Vagina (tissue), 2 donors: ENCODE measurements around the gene ASTN2. TPM values are rescaled to one million over a fixed set of nuclear protein-coding genes. Genes with fewer than 3 reads are reported as not detected.

Experiments
- DNase-seq, 2 donors: peaks; one replicate each; pipeline ENCODE4 v3.0.0-alpha.2; 2017; ENCODE audit errors: extremely low spot score in 2 of 2
- H3K27ac ChIP-seq: fragments of 200-600 bp; sonication (generic); one replicate; pipeline ENCODE4 v1.5.1; 2019
- H3K27me3 ChIP-seq: fragments of 200-600 bp; sonication (generic); one replicate; pipeline ENCODE4 v1.5.1; 2019
- H3K36me3 ChIP-seq, 2 donors: fragments of 200-600 bp; sonication (generic); one replicate each; pipeline ENCODE4 v1.5.1; 2017 to 2019
- H3K4me1 ChIP-seq: fragments of 200-600 bp; sonication (generic); one replicate; pipeline ENCODE4 v1.5.1; 2019
- H3K4me3 ChIP-seq, 2 donors: fragments of 200-600 bp; sonication (generic); 1 replicate in 1 of 2; 2 replicates in 1 of 2; pipeline ENCODE4 v1.5.1; 2016 to 2019
- H3K9me3 ChIP-seq: fragments of 200-600 bp; sonication (generic); one replicate; pipeline ENCODE4 v1.5.1; 2019
- POLR2A ChIP-seq, 2 donors: fragments of 450-650 bp; IDR thresholded peaks; one replicate each; pipeline ENCODE4 v1.6.1; 2017; ENCODE audit warnings: antibody characterized with exemption in 2 of 2, mild to moderate bottlenecking in 2 of 2, moderate library complexity in 2 of 2
- POLR2AphosphoS5 ChIP-seq, 2 donors: sonication (generic); formaldehyde crosslinking; IDR thresholded peaks; one replicate each; pipeline ENCODE4 v1.9.0; 2017; ENCODE audit warnings: antibody characterized with exemption in 2 of 2, mild to moderate bottlenecking in 2 of 2, low read depth in 1 of 2; ENCODE audit not compliant: insufficient read depth in 1 of 2
- intact Hi-C: fragments of 100-400 bp; cut with DNase I; formaldehyde crosslinking; loops from one replicate; pipeline ENCODE4 v1.15.1; 2023
- total RNA-seq: library from RNA; depleted of rRNA; stranded (reverse); fragments of >200 nt; gene quantifications from one replicate; pipeline ENCODE4 v1.2.3, GENCODE V29; 2016
- TF ChIP-seq, protein P1 (sequence below), 3 experiments: fragments of 450-650 bp in 2 of 3; fragments of 200-600 bp in 1 of 3; sonication (generic) in 1 of 3; IDR thresholded peaks; one replicate each; pipeline ENCODE4 v1.5.1; 2017 to 2019; ENCODE audit warnings: antibody characterized with exemption in 3 of 3, mild to moderate bottlenecking in 2 of 3, moderate library complexity in 2 of 3

ASTN2 gene
- total RNA-seq, 1 donor from 2014 or later, result 4.4 TPM

DNA sequence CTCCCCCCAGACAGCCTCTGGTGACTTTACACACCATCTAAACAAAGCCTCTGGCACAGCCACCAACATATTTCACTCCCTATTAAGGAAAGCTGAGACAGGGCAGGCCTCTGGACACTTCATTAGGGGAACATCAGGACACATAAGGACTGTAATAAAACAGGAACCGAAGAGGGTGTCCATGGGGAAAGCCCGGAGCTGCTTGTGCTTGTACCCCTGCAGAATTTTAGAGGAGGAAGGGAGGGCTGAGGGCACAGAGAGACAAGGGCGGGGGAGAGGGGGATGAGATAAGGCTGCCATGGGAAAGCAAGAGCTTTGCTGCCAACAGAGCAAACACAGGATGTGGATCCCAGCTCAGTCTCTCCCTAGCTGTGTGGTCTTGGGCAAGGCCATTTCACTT lies 138.4 kb downstream of the ASTN2 start:
- Histone ChIP-seq H3K4me1 (no peaks in the 10 kb centered on the region), H3K4me3 (no peak overlapping the region), H3K9me3 (no peaks in the 10 kb centered on the region), H3K27me3 (no peaks in the 10 kb centered on the region), H3K36me3 (no peaks in the 10 kb centered on the region), H3K27ac (no peak overlapping the region)
- no peak for DNase-seq
- TF ChIP-seq POLR2A (IDR thresholded peaks at IDR 0.05) (no peak), POLR2AphosphoS5 (IDR thresholded peaks at IDR 0.05; ENCODE audit: insufficient read depth in 1 of 2, low read depth in 1 of 2) (no peak)
- TF ChIP-seq, protein P1, sequence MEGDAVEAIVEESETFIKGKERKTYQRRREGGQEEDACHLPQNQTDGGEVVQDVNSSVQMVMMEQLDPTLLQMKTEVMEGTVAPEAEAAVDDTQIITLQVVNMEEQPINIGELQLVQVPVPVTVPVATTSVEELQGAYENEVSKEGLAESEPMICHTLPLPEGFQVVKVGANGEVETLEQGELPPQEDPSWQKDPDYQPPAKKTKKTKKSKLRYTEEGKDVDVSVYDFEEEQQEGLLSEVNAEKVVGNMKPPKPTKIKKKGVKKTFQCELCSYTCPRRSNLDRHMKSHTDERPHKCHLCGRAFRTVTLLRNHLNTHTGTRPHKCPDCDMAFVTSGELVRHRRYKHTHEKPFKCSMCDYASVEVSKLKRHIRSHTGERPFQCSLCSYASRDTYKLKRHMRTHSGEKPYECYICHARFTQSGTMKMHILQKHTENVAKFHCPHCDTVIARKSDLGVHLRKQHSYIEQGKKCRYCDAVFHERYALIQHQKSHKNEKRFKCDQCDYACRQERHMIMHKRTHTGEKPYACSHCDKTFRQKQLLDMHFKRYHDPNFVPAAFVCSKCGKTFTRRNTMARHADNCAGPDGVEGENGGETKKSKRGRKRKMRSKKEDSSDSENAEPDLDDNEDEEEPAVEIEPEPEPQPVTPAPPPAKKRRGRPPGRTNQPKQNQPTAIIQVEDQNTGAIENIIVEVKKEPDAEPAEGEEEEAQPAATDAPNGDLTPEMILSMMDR (IDR thresholded peaks at IDR 0.05), result no peak
- intact Hi-C loops, result no loop called here

DNA sequence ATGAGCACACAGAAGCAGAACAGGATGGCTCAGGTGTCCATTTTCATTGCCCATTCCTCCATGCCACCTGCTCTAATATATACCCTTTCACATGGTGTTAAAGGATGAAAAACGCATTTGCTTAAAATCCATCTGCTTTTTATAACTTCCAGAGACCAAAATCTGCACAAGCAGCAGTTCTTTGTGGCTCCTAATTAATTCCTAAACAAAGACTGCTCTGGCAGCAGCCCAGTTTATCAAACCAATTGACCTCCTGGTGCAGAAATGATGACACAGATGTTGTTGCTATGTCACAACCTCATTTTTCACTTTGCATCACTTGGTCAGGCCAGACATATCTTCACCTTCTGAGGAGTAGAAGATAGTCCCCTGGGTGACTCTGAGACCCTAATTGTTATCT lies 141.2 kb downstream of the ASTN2 start:
- Histone ChIP-seq H3K4me3 (no peak overlapping the region), H3K4me1 (no peaks in the 10 kb centered on the region), H3K27me3 (no peaks in the 10 kb centered on the region), H3K36me3 (no peaks in the 10 kb centered on the region), H3K9me3 (no peaks in the 10 kb centered on the region), H3K27ac (no peak overlapping the region)
- TF ChIP-seq, protein P1 (IDR thresholded peaks at IDR 0.05), result no peak
- TF ChIP-seq POLR2AphosphoS5 (IDR thresholded peaks at IDR 0.05; ENCODE audit: insufficient read depth in 1 of 2, low read depth in 1 of 2) (no peak), POLR2A (IDR thresholded peaks at IDR 0.05) (no peak)
- intact Hi-C loops, result no loop called here
- no peak for DNase-seq

DNA sequence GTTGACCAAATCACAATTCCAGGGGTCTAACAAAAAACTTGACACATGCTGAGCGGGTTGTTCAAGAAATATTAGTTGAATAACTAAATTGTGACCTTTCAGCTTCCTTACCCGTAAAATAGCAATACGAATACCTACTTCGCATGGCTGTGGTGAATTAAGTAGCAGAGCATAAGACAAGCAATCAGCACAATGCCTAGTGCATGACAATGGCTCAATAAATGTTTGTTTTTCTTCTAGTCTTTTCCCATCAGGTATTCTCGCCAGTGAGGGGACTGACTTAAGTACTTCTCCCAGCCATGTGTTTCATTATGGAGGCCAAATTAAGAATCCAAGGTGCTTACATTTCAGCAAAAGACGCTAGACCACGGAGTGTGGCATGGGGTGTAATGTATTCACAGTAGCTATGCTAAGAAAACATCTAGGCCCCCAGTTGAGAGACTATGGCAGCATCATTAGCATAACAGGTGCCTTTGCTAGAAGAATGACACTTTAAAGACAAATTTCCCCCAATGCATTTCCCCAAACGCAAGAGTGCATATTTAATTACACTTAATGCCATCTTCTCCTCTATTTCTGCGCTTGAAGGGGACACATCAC lies 145.9 kb downstream of the ASTN2 start:
- Histone ChIP-seq H3K27ac (no peak overlapping the region), H3K9me3 (no peaks in the 10 kb centered on the region), H3K27me3 (no peaks in the 10 kb centered on the region), H3K4me3 (no peak overlapping the region), H3K36me3 (no peaks in the 10 kb centered on the region), H3K4me1 (no peaks in the 10 kb centered on the region)
- no peak for DNase-seq
- TF ChIP-seq POLR2A (IDR thresholded peaks at IDR 0.05) (no peak), POLR2AphosphoS5 (IDR thresholded peaks at IDR 0.05; ENCODE audit: insufficient read depth in 1 of 2, low read depth in 1 of 2) (no peak)
- TF ChIP-seq, protein P1 (IDR thresholded peaks at IDR 0.05), result no peak
- intact Hi-C loops, result no loop called here

DNA sequence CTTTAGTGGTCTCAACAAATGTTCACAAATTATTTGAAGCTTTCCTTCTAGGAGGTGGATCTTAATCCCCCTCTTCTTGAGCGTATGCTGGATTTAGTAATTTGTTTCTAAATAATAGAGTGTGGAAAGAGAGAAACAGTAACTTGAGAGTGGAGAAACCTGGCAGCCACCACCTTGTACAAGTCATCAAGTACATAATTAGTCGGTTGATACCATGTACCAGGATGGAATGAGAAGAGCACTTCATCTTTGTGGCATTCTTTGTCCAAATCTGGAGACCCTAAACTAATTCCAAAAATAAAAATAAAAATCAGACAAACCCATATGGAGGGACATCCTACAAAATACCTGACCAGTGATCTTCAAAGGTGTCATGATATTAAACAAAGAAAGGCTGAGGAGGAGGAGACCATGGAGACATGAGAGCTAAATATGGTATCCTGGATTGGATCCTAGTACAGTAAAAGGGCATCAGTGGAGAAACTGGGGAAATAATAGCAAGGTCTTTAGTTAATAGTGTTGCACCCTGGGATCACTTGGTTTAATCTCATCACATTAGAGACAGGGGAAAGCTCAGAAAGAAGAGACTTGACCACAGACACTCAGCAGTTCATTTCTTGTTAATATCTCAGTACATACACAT lies 147.9 kb downstream of the ASTN2 start:
- TF ChIP-seq, protein P1 (IDR thresholded peaks at IDR 0.05), result no peak
- TF ChIP-seq POLR2AphosphoS5 (IDR thresholded peaks at IDR 0.05; ENCODE audit: insufficient read depth in 1 of 2, low read depth in 1 of 2) (no peak), POLR2A (IDR thresholded peaks at IDR 0.05) (no peak)
- Histone ChIP-seq H3K27me3 (no peaks in the 10 kb centered on the region), H3K27ac (no peak overlapping the region), H3K4me3 (no peak overlapping the region), H3K36me3 (no peaks in the 10 kb centered on the region), H3K4me1 (no peaks in the 10 kb centered on the region), H3K9me3 (no peaks in the 10 kb centered on the region)
- no peak for DNase-seq
- intact Hi-C loops, result no loop called here

DNA sequence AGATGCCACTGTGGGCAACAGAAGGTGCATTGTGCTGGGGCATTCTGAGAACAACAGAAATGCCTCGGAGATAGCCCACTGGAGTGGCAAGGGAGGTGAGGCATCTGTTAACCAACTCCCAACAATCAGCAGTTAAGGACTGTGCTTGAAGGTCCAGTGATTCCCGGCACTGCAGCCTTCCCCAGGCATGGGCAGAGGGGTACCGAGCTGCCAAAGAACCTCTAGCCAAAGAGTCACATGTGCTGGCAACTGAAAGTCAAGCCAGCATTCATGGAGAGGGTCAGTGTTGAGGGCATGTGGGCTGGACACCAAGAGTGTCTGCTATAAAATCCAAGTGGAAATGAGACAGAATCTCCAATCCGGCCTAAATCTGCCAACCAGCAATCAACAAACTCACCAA lies 149.6 kb downstream of the ASTN2 start:
- DNase-seq, result no peak
- intact Hi-C loops, result no loop called here
- Histone ChIP-seq H3K27me3 (no peaks in the 10 kb centered on the region), H3K4me1 (no peaks in the 10 kb centered on the region), H3K9me3 (no peaks in the 10 kb centered on the region), H3K27ac (no peak overlapping the region), H3K36me3 (no peaks in the 10 kb centered on the region), H3K4me3 (no peak overlapping the region)
- TF ChIP-seq, protein P1 (IDR thresholded peaks at IDR 0.05), result no peak
- TF ChIP-seq POLR2AphosphoS5 (IDR thresholded peaks at IDR 0.05; ENCODE audit: insufficient read depth in 1 of 2, low read depth in 1 of 2) (no peak), POLR2A (IDR thresholded peaks at IDR 0.05) (no peak)
